Measurements from ENCODE around the gene CAAP1. TPM values are rescaled to one million over a fixed set of nuclear protein-coding genes. Genes with fewer than 3 reads are reported as not detected.

CAAP1 gene
- total RNA-seq, 2 donors from 2014 or later = 14.9 to 18.3 TPM

DNA sequence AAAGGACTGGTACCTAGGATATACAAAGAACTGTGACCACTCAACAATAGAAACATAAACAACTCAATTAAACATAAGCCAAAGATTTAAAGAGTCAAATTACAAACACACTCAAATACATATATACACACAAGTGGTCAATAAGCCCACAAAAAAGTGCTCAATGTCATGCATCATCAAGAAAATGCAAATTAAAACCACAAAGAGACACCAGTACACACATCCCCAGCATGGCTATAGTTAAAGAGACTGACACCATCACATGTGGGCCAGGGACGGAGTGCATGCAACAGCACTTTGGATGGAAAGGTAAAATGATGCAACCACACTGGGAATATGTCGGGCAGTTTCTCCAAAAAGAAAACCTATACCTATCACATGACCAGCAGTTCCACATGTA lies 89.7 kb downstream of the CAAP1 start:
- ATAC-seq (replicated peaks) = no peak
- no peak overlapping the region for H3K4me3 Mint-ChIP-seq
- no peak overlapping the region for H3K27ac Mint-ChIP-seq
- H3K9me3 Mint-ChIP-seq = no peaks in the 10 kb centered on the region
- H3K36me3 Mint-ChIP-seq (ENCODE audit: low read depth) = no peaks in the 10 kb centered on the region
- no peaks in the 10 kb centered on the region for H3K4me1 Mint-ChIP-seq
- H3K27me3 Mint-ChIP-seq = peaks cover 4% of the 10 kb centered on the region

DNA sequence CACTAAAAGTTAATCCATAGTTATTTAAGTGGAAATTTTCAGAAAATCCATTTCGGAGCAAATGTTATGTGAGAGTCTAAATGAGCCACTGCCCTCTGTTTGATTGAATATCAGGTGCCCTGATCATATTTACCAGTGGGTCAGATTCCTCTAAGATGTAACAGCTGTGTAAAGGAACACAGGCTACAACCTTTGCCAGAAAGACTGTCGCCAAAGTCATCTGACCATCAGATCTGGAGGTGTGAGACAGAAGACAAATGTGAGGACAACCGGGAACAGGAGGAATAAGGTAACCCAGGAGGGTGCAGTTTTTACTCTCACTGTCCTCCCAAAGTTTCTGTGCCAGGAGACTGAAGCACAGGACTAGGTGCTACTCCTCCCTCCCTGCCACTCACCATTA lies 90.8 kb downstream of the CAAP1 start:
- peaks cover 4% of the 10 kb centered on the region for H3K27me3 Mint-ChIP-seq
- H3K4me1 Mint-ChIP-seq = no peaks in the 10 kb centered on the region
- ATAC-seq (replicated peaks) = no peak
- H3K4me3 Mint-ChIP-seq = no peak overlapping the region
- H3K27ac Mint-ChIP-seq = no peak overlapping the region
- no peaks in the 10 kb centered on the region for H3K9me3 Mint-ChIP-seq
- H3K36me3 Mint-ChIP-seq (ENCODE audit: low read depth) = no peaks in the 10 kb centered on the region

DNA sequence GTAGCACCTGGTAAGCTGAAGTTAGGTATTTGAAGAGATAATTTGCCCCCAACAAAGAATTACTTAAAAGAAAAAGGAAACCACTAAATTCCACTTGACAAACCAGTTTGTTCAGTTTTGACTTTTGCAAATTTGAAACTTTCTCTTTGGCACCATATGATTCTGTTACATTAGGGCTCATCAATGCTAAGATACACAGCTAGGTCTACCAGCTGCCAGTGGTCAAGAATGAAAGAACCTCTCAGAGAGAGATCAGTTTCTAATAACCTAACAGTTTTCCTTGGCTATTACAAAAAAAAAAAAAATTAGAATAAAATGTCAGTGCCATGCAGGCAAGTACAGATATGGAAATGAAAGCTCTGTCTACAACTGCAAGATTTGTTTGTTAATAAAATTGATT lies 92.3 kb downstream of the CAAP1 start:
- ATAC-seq (replicated peaks) = no peak
- H3K27ac Mint-ChIP-seq = no peak overlapping the region
- no peaks in the 10 kb centered on the region for H3K36me3 Mint-ChIP-seq (ENCODE audit: low read depth)
- no peaks in the 10 kb centered on the region for H3K4me1 Mint-ChIP-seq
- no peaks in the 10 kb centered on the region for H3K9me3 Mint-ChIP-seq
- H3K27me3 Mint-ChIP-seq = peaks cover 4% of the 10 kb centered on the region
- H3K4me3 Mint-ChIP-seq = no peak overlapping the region

DNA sequence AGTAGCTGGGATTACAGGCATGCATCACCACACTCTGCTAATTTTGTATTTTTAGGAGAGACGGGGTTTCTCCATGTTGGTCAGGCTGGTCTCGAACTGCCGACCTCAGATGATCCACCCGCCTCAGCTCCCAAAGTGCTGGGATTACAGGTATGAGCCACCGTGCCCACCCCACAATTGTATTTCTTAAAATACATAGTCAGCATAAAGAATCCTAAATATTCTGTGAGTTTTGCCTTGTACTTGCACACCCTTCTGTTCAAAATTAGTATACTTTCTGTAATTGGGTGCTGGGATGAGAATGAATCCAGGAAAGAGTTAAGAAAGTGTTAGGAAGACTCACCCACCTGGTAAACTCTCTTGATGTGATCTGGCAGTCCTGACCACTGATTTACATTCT lies 101.3 kb downstream of the CAAP1 start:
- Mint-ChIP-seq H3K36me3 (ENCODE audit: low read depth) (no peaks in the 10 kb centered on the region), H3K9me3 (no peaks in the 10 kb centered on the region), H3K27me3 (peaks cover 4% of the 10 kb centered on the region), H3K27ac (no peak overlapping the region), H3K4me3 (no peak overlapping the region), H3K4me1 (no peaks in the 10 kb centered on the region)
- no peak for ATAC-seq (replicated peaks)

Other genes starting within 250 kb of the CAAP1 start
- 10 to 100 TPM; 23.7 to 39.8 TPM for gene PLAA, start 54.4 kb upstream of the CAAP1 start, total RNA-seq
- 10 to 100 TPM in 1 of 2 donors, 1 to 10 TPM in 1; 9.5 to 10.3 TPM for gene IFT74, start 63.6 kb upstream of the CAAP1 start, total RNA-seq
- gene LRRC19, start 112.9 kb upstream of the CAAP1 start, total RNA-seq = not detected
- gene TEK, start 216.4 kb upstream of the CAAP1 start, total RNA-seq = not detected

Data from activated T-helper 17 cell treated with anti-CD3 and anti-CD28 coated beads, Interleukin-2, amount 50 U/mL, for 72 hours (primary cell).